SK-N-MC (cell line): ENCODE results near the gene AHI1.

ENCODE experiments used
- EZH2 ChIP-seq: fragments of 200-600 bp; sonication (generic); IDR thresholded peaks from one replicate; pipeline ENCODE4 v1.6.1; 2017; ENCODE audit warnings: antibody characterized with exemption
- FOXP2 ChIP-seq: optimal IDR thresholded peaks from 2 replicates; pipeline ENCODE3; 2011; ENCODE audit warnings: mild to moderate bottlenecking, moderate library complexity; ENCODE audit not compliant: insufficient read depth; ENCODE audit errors: extremely low read length, control extremely low read depth
- POLR2AphosphoS5 ChIP-seq: IDR thresholded peaks from 2 replicates; pipeline ENCODE4 v1.6.1; 2012; ENCODE audit warnings: mild to moderate bottlenecking, low read depth, low read length, borderline replicate concordance

DNA sequence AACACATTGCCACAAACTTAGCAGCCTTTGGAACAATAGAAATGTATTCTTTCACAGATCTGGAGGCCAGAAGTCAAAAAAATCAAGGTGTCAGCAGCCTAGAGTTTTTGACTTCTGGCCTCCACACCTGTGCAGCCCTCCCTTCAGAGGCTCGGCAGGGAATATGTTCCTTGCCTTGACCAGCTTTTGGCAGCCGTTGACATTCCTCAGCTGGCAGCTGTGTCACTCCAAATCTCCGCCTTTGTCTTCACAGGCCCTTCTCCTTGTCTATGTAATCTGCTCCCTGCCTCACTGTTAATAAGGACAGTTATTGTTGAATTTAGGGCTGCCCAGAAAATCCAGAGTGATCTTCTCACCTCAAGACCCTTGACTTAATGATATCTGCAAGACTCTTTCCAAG, 17.2 kb upstream of the AHI1 start:
- TF ChIP-seq POLR2AphosphoS5 (no peak), EZH2 (no peak), FOXP2 (no peak)
